Measurements from ENCODE around the gene STRAP.

- TF ChIP-seq GATA2 (IDR thresholded peaks at IDR 0.05; ENCODE audit: insufficient read depth, insufficient read length, low read depth, low read length) (no peak), CTCF (IDR thresholded peaks at IDR 0.05; ENCODE audit: extremely low read depth in 1 of 2, insufficient read depth in 1 of 2, low read depth in 1 of 2, low read length in 2 of 2) (no peak)
These were observed 33.6 kb upstream of the STRAP start for GRCh38 chr12:15848606-15849005.

Data from endothelial cell of umbilical vein (primary cell).